HEK293 (cell line): ENCODE measurements around the gene TPP1.

ENCODE experiments used
- CTCF ChIA-PET: fragments of 350-600 bp; formaldehyde crosslinking; extraction: SDS; loops from one replicate; lab custom pipeline; 2021; ENCODE audit warnings: antibody characterized with exemption; lab: Yijun Ruan, JAX
- POLR2A ChIA-PET: fragments of 300-600 bp; formaldehyde crosslinking; extraction: SDS; loops from one replicate; lab custom pipeline; 2020; ENCODE audit warnings: antibody characterized with exemption, inconsistent platforms; lab: Yijun Ruan, JAX
- H3K27ac ChIP-seq: fragments of 200-500 bp; sonication (Bioruptor generic); 2 replicates; pipeline ENCODE4 v1.5.1; 2014; ENCODE audit warnings: low read depth, low read length, control low read depth, inconsistent platforms; ENCODE audit errors: extremely low read depth
- H3K36me3 ChIP-seq, 2 experiments: fragments of 200-500 bp in 1 of 2; sonication (Bioruptor generic) in 1 of 2; 1 replicate in 1 of 2; 2 replicates in 1 of 2; pipeline ENCODE4 v1.5.1; 2014 to 2017; ENCODE audit warnings: inconsistent platforms in 2 of 2, low read length in 2 of 2; ENCODE audit not compliant: control insufficient read depth in 2 of 2, insufficient read depth in 1 of 2
- H3K4me1 ChIP-seq: fragments of 200-500 bp; sonication (Bioruptor generic); 2 replicates; pipeline ENCODE4 v1.5.1; 2014; ENCODE audit warnings: mild to moderate bottlenecking, low read length, inconsistent platforms; ENCODE audit not compliant: control insufficient read depth, insufficient read depth
- H3K4me3 ChIP-seq: 2 replicates; pipeline ENCODE4 v1.5.1; 2011; ENCODE audit warnings: low read depth, mild to moderate bottlenecking, control low read depth, low read length, moderate library complexity
- H3K9me3 ChIP-seq: fragments of 200-500 bp; sonication (Bioruptor generic); 2 replicates; pipeline ENCODE4 v1.5.1; 2014; ENCODE audit warnings: low read depth, low read length, inconsistent platforms; ENCODE audit not compliant: control insufficient read depth, insufficient read depth
- GFI1B ChIP-seq: fragments of 450-650 bp; formaldehyde crosslinking; IDR thresholded peaks from 2 replicates; pipeline ENCODE4 v1.5.1; 2016; ENCODE audit warnings: missing biosample characterization, missing genetic modification characterization
- GLIS2 ChIP-seq: fragments of 450-650 bp; formaldehyde crosslinking; IDR thresholded peaks from 2 replicates; pipeline ENCODE4 v1.5.1; 2016; ENCODE audit warnings: missing biosample characterization, missing genetic modification characterization
- HOXC10 ChIP-seq: sonication (generic); formaldehyde crosslinking; IDR thresholded peaks from 2 replicates; pipeline ENCODE4 v1.8.1; 2023; ENCODE audit warnings: mild to moderate bottlenecking, missing genetic modification reagents
- KLF1 ChIP-seq: fragments of 450-650 bp; formaldehyde crosslinking; IDR thresholded peaks from 2 replicates; pipeline ENCODE4 v1.5.1; 2016; ENCODE audit warnings: missing biosample characterization, missing genetic modification characterization
- KLF16 ChIP-seq: fragments of 450-650 bp; formaldehyde crosslinking; IDR thresholded peaks from 2 replicates; pipeline ENCODE4 v1.5.1; 2017; ENCODE audit warnings: missing biosample characterization, missing genetic modification characterization
- OVOL3 ChIP-seq: fragments of 450-650 bp; formaldehyde crosslinking; IDR thresholded peaks from 2 replicates; pipeline ENCODE4 v1.5.1; 2016; ENCODE audit warnings: missing biosample characterization, missing genetic modification characterization
- SALL2 ChIP-seq: fragments of 450-650 bp; formaldehyde crosslinking; IDR thresholded peaks from 2 replicates; pipeline ENCODE4 v1.5.0; 2017; ENCODE audit warnings: missing biosample characterization, mild to moderate bottlenecking, missing genetic modification characterization, borderline replicate concordance
- TRIM28 ChIP-seq: IDR thresholded peaks from 2 replicates; pipeline ENCODE4 v1.6.1; 2011; ENCODE audit warnings: low read length, control low read depth, borderline replicate concordance
- YY2 ChIP-seq: fragments of 450-650 bp; formaldehyde crosslinking; IDR thresholded peaks from 2 replicates; pipeline ENCODE4 v1.5.1; 2016; ENCODE audit warnings: missing biosample characterization, missing genetic modification characterization
- ZBTB20 ChIP-seq: fragments of 450-650 bp; formaldehyde crosslinking; IDR thresholded peaks from 2 replicates; pipeline ENCODE4 v1.5.1; 2016; ENCODE audit warnings: missing biosample characterization, missing genetic modification characterization
- ZNF174 ChIP-seq: fragments of 450-650 bp; formaldehyde crosslinking; IDR thresholded peaks from 2 replicates; pipeline ENCODE4 v1.5.0; 2017; ENCODE audit warnings: missing biosample characterization, mild to moderate bottlenecking, missing genetic modification characterization
- ZNF184 ChIP-seq: fragments of 450-650 bp; IDR thresholded peaks from 2 replicates; pipeline ENCODE4 v1.5.1; 2018; ENCODE audit warnings: missing biosample characterization, mild to moderate bottlenecking, missing genetic modification characterization
- ZNF202 ChIP-seq: fragments of 450-650 bp; formaldehyde crosslinking; IDR thresholded peaks from 2 replicates; pipeline ENCODE4 v1.5.1; 2016; ENCODE audit warnings: missing biosample characterization, missing genetic modification characterization, borderline replicate concordance
- ZNF221 ChIP-seq: fragments of 450-650 bp; formaldehyde crosslinking; IDR thresholded peaks from 2 replicates; pipeline ENCODE4 v1.5.1; 2017; ENCODE audit warnings: missing biosample characterization, missing genetic modification characterization, borderline replicate concordance
- ZNF223 ChIP-seq: fragments of 450-650 bp; formaldehyde crosslinking; IDR thresholded peaks from 2 replicates; pipeline ENCODE4 v1.5.1; 2016; ENCODE audit warnings: missing biosample characterization, missing genetic modification characterization
- ZNF26 ChIP-seq: fragments of 450-650 bp; formaldehyde crosslinking; IDR thresholded peaks from 2 replicates; pipeline ENCODE4 v1.5.1; 2016; ENCODE audit warnings: missing biosample characterization, missing genetic modification characterization
- ZNF292 ChIP-seq: fragments of 450-650 bp; formaldehyde crosslinking; IDR thresholded peaks from 2 replicates; pipeline ENCODE4 v1.5.1; 2016; ENCODE audit warnings: low read depth, missing biosample characterization, missing genetic modification characterization, borderline replicate concordance
- ZNF350 ChIP-seq: fragments of 450-650 bp; formaldehyde crosslinking; IDR thresholded peaks from 2 replicates; pipeline ENCODE4 v1.5.0; 2017; ENCODE audit warnings: missing biosample characterization, mild to moderate bottlenecking, missing genetic modification characterization
- ZNF530 ChIP-seq: fragments of 450-650 bp; formaldehyde crosslinking; IDR thresholded peaks from 2 replicates; pipeline ENCODE4 v1.5.1; 2016; ENCODE audit warnings: low read depth, missing biosample characterization, missing genetic modification characterization
- ZNF544 ChIP-seq: fragments of 450-650 bp; formaldehyde crosslinking; IDR thresholded peaks from 2 replicates; pipeline ENCODE4 v1.5.0; 2017; ENCODE audit warnings: missing biosample characterization, missing genetic modification characterization
- ZNF558 ChIP-seq: fragments of 450-650 bp; formaldehyde crosslinking; IDR thresholded peaks from 2 replicates; pipeline ENCODE4 v1.5.1; 2016; ENCODE audit warnings: missing biosample characterization, missing genetic modification characterization
- ZNF561 ChIP-seq: fragments of 450-650 bp; IDR thresholded peaks from 2 replicates; pipeline ENCODE4 v1.5.1; 2018; ENCODE audit warnings: missing biosample characterization, missing genetic modification characterization, borderline replicate concordance
- ZNF600 ChIP-seq: fragments of 450-650 bp; formaldehyde crosslinking; IDR thresholded peaks from 2 replicates; pipeline ENCODE4 v1.5.1; 2016; ENCODE audit warnings: missing biosample characterization, missing genetic modification characterization
- ZNF624 ChIP-seq: fragments of 450-650 bp; formaldehyde crosslinking; IDR thresholded peaks from 2 replicates; pipeline ENCODE4 v1.5.1; 2017; ENCODE audit warnings: missing biosample characterization, missing genetic modification characterization
- ZNF704 ChIP-seq: fragments of 450-650 bp; formaldehyde crosslinking; IDR thresholded peaks from 2 replicates; pipeline ENCODE4 v1.5.1; 2016; ENCODE audit warnings: missing biosample characterization, missing genetic modification characterization
- ZNF791 ChIP-seq: fragments of 450-650 bp; formaldehyde crosslinking; IDR thresholded peaks from 2 replicates; pipeline ENCODE4 v1.5.1; 2016; ENCODE audit warnings: missing biosample characterization, missing genetic modification characterization
- ZNF830 ChIP-seq: fragments of 450-650 bp; IDR thresholded peaks from 2 replicates; pipeline ENCODE4 v1.5.0; 2018; ENCODE audit warnings: missing biosample characterization, missing genetic modification characterization, low read depth, mild to moderate bottlenecking, moderate library complexity
- ZNF837 ChIP-seq: fragments of 450-650 bp; formaldehyde crosslinking; IDR thresholded peaks from 2 replicates; pipeline ENCODE4 v1.5.1; 2016; ENCODE audit warnings: missing biosample characterization, missing genetic modification characterization
- TF ChIP-seq, protein P1 (sequence below): fragments of 450-650 bp; formaldehyde crosslinking; IDR thresholded peaks from 2 replicates; pipeline ENCODE4 v1.5.1; 2016; ENCODE audit warnings: missing biosample characterization, missing genetic modification characterization
- TF ChIP-seq, protein P2 (sequence below): fragments of 450-650 bp; formaldehyde crosslinking; IDR thresholded peaks from 2 replicates; pipeline ENCODE4 v1.5.1; 2016; ENCODE audit warnings: missing biosample characterization, missing genetic modification characterization

The TPP1 gene

GRCh38 chr11:6571434-6572008 is 47.7 kb downstream of the TPP1 start (continued):
- TF ChIP-seq ZNF26 (no peak), KLF16 (tag by site-specific recombination) (no peak), ZNF830 (tag by site-specific recombination) (no peak), ZNF704 (no peak), OVOL3 (tag by site-specific recombination) (no peak), KLF1 (tag by site-specific recombination) (no peak), ZNF561 (tag by site-specific recombination) (no peak), ZNF558 (tag by site-specific recombination) (no peak), GLIS2 (tag by site-specific recombination) (no peak), ZNF624 (tag by site-specific recombination) (no peak), ZNF292 (tag by site-specific recombination) (no peak), ZNF174 (tag by site-specific recombination) (no peak), ZNF350 (no peak), GFI1B (tag by site-specific recombination) (no peak)
- TF ChIP-seq, protein P1, sequence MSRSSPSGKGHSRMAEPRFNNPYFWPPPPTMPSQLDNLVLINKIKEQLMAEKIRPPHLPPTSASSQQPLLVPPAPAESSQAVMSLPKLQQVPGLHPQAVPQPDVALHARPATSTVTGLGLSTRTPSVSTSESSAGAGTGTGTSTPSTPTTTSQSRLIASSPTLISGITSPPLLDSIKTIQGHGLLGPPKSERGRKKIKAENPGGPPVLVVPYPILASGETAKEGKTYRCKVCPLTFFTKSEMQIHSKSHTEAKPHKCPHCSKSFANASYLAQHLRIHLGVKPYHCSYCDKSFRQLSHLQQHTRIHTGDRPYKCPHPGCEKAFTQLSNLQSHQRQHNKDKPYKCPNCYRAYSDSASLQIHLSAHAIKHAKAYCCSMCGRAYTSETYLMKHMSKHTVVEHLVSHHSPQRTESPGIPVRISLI (tag by site-specific recombination) = no peak
- TF ChIP-seq, all 188 proteins: peak for 0

- TF ChIP-seq ZNF202 (tag by site-specific recombination) = no peak
- TF ChIP-seq, protein P2, sequence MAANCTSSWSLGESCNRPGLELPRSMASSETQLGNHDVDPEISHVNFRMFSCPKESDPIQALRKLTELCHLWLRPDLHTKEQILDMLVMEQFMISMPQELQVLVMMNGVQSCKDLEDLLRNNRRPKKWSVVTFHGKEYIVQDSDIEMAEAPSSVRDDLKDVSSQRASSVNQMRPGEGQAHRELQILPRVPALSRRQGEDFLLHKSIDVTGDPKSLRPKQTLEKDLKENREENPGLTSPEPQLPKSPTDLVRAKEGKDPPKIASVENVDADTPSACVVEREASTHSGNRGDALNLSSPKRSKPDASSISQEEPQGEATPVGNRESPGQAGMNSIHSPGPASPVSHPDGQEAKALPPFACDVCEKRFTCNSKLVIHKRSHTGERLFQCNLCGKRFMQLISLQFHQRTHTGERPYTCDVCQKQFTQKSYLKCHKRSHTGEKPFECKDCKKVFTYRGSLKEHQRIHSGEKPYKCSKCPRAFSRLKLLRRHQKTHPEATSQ (tag by site-specific recombination) = no peak
- no peak for TF ChIP-seq ZBTB20 (tag by site-specific recombination)
- TF ChIP-seq ZNF184 (tag by site-specific recombination) = no peak
- no peak for TF ChIP-seq HOXC10
- TF ChIP-seq ZNF223 (tag by site-specific recombination) = no peak
- TF ChIP-seq ZNF791 (tag by site-specific recombination) = no peak
- no peak for TF ChIP-seq SALL2 (tag by site-specific recombination)
- TF ChIP-seq TRIM28 = no peak
- TF ChIP-seq YY2 (tag by site-specific recombination) = no peak
- TF ChIP-seq ZNF174 (tag by site-specific recombination) = no peak
- TF ChIP-seq ZNF544 (tag by site-specific recombination) = no peak
- no peak for TF ChIP-seq ZNF600 (tag by site-specific recombination)
- TF ChIP-seq ZNF221 (tag by site-specific recombination) = no peak
- no peak for TF ChIP-seq ZNF837 (tag by site-specific recombination)
- no peak for TF ChIP-seq ZNF530 (tag by site-specific recombination)
- CTCF ChIA-PET = no interaction called here
- no peak overlapping the region for H3K4me3 ChIP-seq
- H3K36me3 ChIP-seq = peaks cover 0 to 3% of the 10 kb centered on the region in 2 experiments; a peak in 1 of 3 replicates
- POLR2A ChIA-PET = no interaction called here
- no peaks in the 10 kb centered on the region for H3K9me3 ChIP-seq
- H3K4me1 ChIP-seq = no peaks in the 10 kb centered on the region
- H3K27ac ChIP-seq = no peak overlapping the region
Observed at GRCh38 chr11:6570691-6571427, 48.4 kb downstream of the TPP1 start.
